ENCODE data around the gene SHB. TPM values are rescaled to one million over a fixed set of nuclear protein-coding genes. Genes with fewer than 3 reads are reported as not detected.

The SHB gene
- total RNA-seq, 1 experiment from 2014 or later = 12.2 TPM

GRCh38 chr9:38037981-38038306 lies 31.1 kb downstream of the SHB start:
- DNase-seq (ENCODE audit: low spot score) (no peak), ATAC-seq (no peak)
- no peak overlapping the region for H3K4me3 Mint-ChIP-seq
- CTCF ChIA-PET = interaction anchor here (1.4 to 2.8 kb wide), 2 partner anchors 13 to 20 kb away, joined by 6 to 15 read pairs; no protein-coding TSS in a partner anchor
- H3K9me3 Mint-ChIP-seq = no peaks in the 10 kb centered on the region
- no peaks in the 10 kb centered on the region for H3K36me3 Mint-ChIP-seq
- no peak for TF ChIP-seq ZNF416 (CRISPR knock-in tag; IDR thresholded peaks at IDR 0.05)
- no peak for TF ChIP-seq ZNF263 (CRISPR knock-in tag; IDR thresholded peaks at IDR 0.05; ENCODE audit: low read depth)
- no peak for TF ChIP-seq ZBTB43 (CRISPR knock-in tag; IDR thresholded peaks at IDR 0.05)
- TF ChIP-seq MAX (CRISPR knock-in tag; IDR thresholded peaks at IDR 0.05) = no peak
- no peak for TF ChIP-seq JAZF1 (CRISPR knock-in tag; IDR thresholded peaks at IDR 0.05)
- no peak for TF ChIP-seq ATF1 (CRISPR knock-in tag; IDR thresholded peaks at IDR 0.05)
- TF ChIP-seq AFF4 (CRISPR knock-in tag; IDR thresholded peaks at IDR 0.05; ENCODE audit: borderline replicate concordance) = no peak
- TF ChIP-seq ZNF232 (CRISPR knock-in tag; IDR thresholded peaks at IDR 0.05) = no peak
- no peak for TF ChIP-seq FOXP1 (CRISPR knock-in tag; IDR thresholded peaks at IDR 0.05; ENCODE audit: borderline replicate concordance)
- POLR2A ChIA-PET = no interaction called here
- H3K4me1 Mint-ChIP-seq = peaks cover 53% of the 10 kb centered on the region
- no peak overlapping the region for H3K27ac Mint-ChIP-seq
- H3K27me3 Mint-ChIP-seq (ENCODE audit: low read depth) = no peaks in the 10 kb centered on the region

- no peak for ATAC-seq
- H3K9me3 Mint-ChIP-seq = no peaks in the 10 kb centered on the region
- ChIA-PET CTCF (interaction anchor here (1.4 to 2.8 kb wide), 3 partner anchors 11 to 51 kb away, joined by 4 to 15 read pairs (median 5); no protein-coding TSS in a partner anchor), POLR2A (interaction anchor here (0.8 kb wide), 1 partner anchor 10 kb away, joined by 3 read pairs; no protein-coding TSS in a partner anchor)
- no peak overlapping the region for H3K27ac Mint-ChIP-seq
- no peaks in the 10 kb centered on the region for H3K36me3 Mint-ChIP-seq
- H3K4me1 Mint-ChIP-seq = peaks cover 51% of the 10 kb centered on the region
- H3K27me3 Mint-ChIP-seq (ENCODE audit: low read depth) = no peaks in the 10 kb centered on the region
- DNase-seq (ENCODE audit: low spot score) = no peak
- no peak overlapping the region for H3K4me3 Mint-ChIP-seq
- TF ChIP-seq SMAD3 (CRISPR knock-in tag; IDR thresholded peaks at IDR 0.05; ENCODE audit: borderline replicate concordance) (no peak), ZNF512 (CRISPR knock-in tag; IDR thresholded peaks at IDR 0.05; ENCODE audit: borderline replicate concordance) (no peak), RORB (CRISPR knock-in tag; IDR thresholded peaks at IDR 0.05) (no peak), ZNF121 (CRISPR knock-in tag; IDR thresholded peaks at IDR 0.05) (no peak), CREM (CRISPR knock-in tag; IDR thresholded peaks at IDR 0.05) (no peak), PREB (CRISPR knock-in tag; IDR thresholded peaks at IDR 0.05; ENCODE audit: borderline replicate concordance) (no peak), E2F1 (CRISPR knock-in tag; IDR thresholded peaks at IDR 0.05) (no peak), JUN (CRISPR knock-in tag; IDR thresholded peaks at IDR 0.05) (no peak), IRF2 (CRISPR knock-in tag; IDR thresholded peaks at IDR 0.05; ENCODE audit: borderline replicate concordance, low read depth) (no peak), ZNF532 (CRISPR knock-in tag; IDR thresholded peaks at IDR 0.05; ENCODE audit: borderline replicate concordance) (no peak), ATF1 (CRISPR knock-in tag; IDR thresholded peaks at IDR 0.05) (no peak)
Measured at GRCh38 chr9:38036359-38037084, 32.5 kb downstream of the SHB start.

Data from WTC11 (cell line).